HepG2 (cell line): ENCODE results near the gene ZNF507. TPM values are rescaled to one million over a fixed set of nuclear protein-coding genes. Genes with fewer than 3 reads are reported as not detected.
A peak's percentile ranks its signal among the peaks of the same experiment; 100 is the strongest.

Source experiments
- GPN1 ChIP-seq: sonication (generic); formaldehyde crosslinking; IDR thresholded peaks from 2 replicates; pipeline ENCODE4 v1.5.1; 2020; ENCODE audit warnings: missing genetic modification reagents, borderline replicate concordance
- GRHL1 ChIP-seq: sonication (generic); formaldehyde crosslinking; conservative IDR thresholded peaks from 2 replicates; pipeline ENCODE4 v1.8.0; 2022; ENCODE audit warnings: missing genetic modification reagents
- HIC2 ChIP-seq: sonication (generic); formaldehyde crosslinking; IDR thresholded peaks from 2 replicates; pipeline ENCODE4 v1.9.0; 2022; ENCODE audit warnings: low read depth, missing genetic modification reagents
- HIVEP1 ChIP-seq: sonication (generic); formaldehyde crosslinking; IDR thresholded peaks from 2 replicates; pipeline ENCODE4 v1.4.0; 2020; ENCODE audit warnings: mild to moderate bottlenecking, missing genetic modification reagents
- MYC ChIP-seq: sonication (generic); formaldehyde crosslinking; IDR thresholded peaks from 2 replicates; pipeline ENCODE4 v1.9.0; 2021; ENCODE audit warnings: missing genetic modification reagents, borderline replicate concordance
- NFE2 ChIP-seq: sonication (generic); formaldehyde crosslinking; IDR thresholded peaks from 2 replicates; pipeline ENCODE4 v1.4.0; 2020; ENCODE audit warnings: missing genetic modification reagents
- NR2F1 ChIP-seq, 2 experiments: fragments of 450-650 bp in 1 of 2; formaldehyde crosslinking in 1 of 2; IDR thresholded peaks; 2 replicates each; pipeline versions ENCODE4 v1.5.0 to v1.6.1; 2016 to 2020; ENCODE audit warnings: mild to moderate bottlenecking in 1 of 2, missing compliant biosample characterization in 1 of 2, missing genetic modification reagents in 1 of 2, moderate library complexity in 1 of 2
- RAD21 ChIP-seq: fragments of 450-650 bp; formaldehyde crosslinking; IDR thresholded peaks from 2 replicates; pipeline ENCODE4 v1.5.0; 2020; ENCODE audit warnings: mild to moderate bottlenecking
- ZBTB33 ChIP-seq: sonication (generic); formaldehyde crosslinking; IDR thresholded peaks from 2 replicates; pipeline ENCODE4 v1.4.0; 2020; ENCODE audit warnings: missing genetic modification reagents
- ZKSCAN5 ChIP-seq: sonication (generic); formaldehyde crosslinking; IDR thresholded peaks from 2 replicates; pipeline ENCODE4 v1.5.1; 2020; ENCODE audit warnings: mild to moderate bottlenecking, missing genetic modification reagents
- ZNF124 ChIP-seq: sonication (generic); formaldehyde crosslinking; IDR thresholded peaks from 2 replicates; pipeline ENCODE4 v1.4.0; 2020; ENCODE audit warnings: missing genetic modification reagents
- ZNF503 ChIP-seq: sonication (generic); formaldehyde crosslinking; IDR thresholded peaks from 2 replicates; pipeline ENCODE4 v1.4.0; 2020; ENCODE audit warnings: missing genetic modification reagents
- ZNF572 ChIP-seq: sonication (generic); formaldehyde crosslinking; IDR thresholded peaks from 2 replicates; pipeline ENCODE4 v1.5.1; 2020; ENCODE audit warnings: mild to moderate bottlenecking, missing genetic modification reagents
- ZNF772 ChIP-seq: sonication (generic); formaldehyde crosslinking; IDR thresholded peaks from 2 replicates; pipeline ENCODE4 v1.5.0; 2020; ENCODE audit warnings: mild to moderate bottlenecking, missing genetic modification reagents
- polyA plus RNA-seq, 8 experiments: library from polyadenylated mRNA; depleted of rRNA in 3 of 8; stranded (reverse) in 7 of 8; unstranded in 1 of 8; fragments of >200 nt; fragmentation: Illumina TruSeq in 4 of 8; extraction: Trizol in 4 of 8; gene quantifications; 2 replicates each; pipeline versions ENCODE4 v1.2.1 to v1.2.3, GENCODE V29; 2011 to 2016; ENCODE audit warnings: low read depth in 4 of 8, missing spikeins in 1 of 8, mixed read lengths in 1 of 8; ENCODE audit not compliant: insufficient read depth in 1 of 8
- total RNA-seq, 5 experiments: library from RNA; depleted of rRNA; stranded (reverse); fragments of >200 nt; fragmentation: Illumina TruSeq; extraction: Trizol; gene quantifications; 2 replicates each; pipeline ENCODE4 v1.2.3, GENCODE V29; 2016; ENCODE audit warnings: low read depth in 1 of 5

ZNF507 gene
- total and polyA plus RNA-seq, 2 of the 13 experiments (the other 11 are each of a cell fraction or from before 2014, with no cell fraction given) = 7.3 to 10.9 TPM

- TF ChIP-seq GRHL1 (CRISPR knock-in tag) (no peak), ZNF503 (CRISPR knock-in tag) (no peak), ZNF772 (CRISPR knock-in tag) (no peak), ZBTB33 (CRISPR knock-in tag) (peak; percentile 65), RAD21 (CRISPR knock-in tag) (peak; percentile 56; the same call in 1 of the 2 replicates), HIC2 (CRISPR knock-in tag) (no peak), MYC (CRISPR knock-in tag) (no peak), NR2F1 (CRISPR knock-in tag; IDR thresholded peaks at IDR 0.05) (no peak), GPN1 (CRISPR knock-in tag) (no peak), HIVEP1 (CRISPR knock-in tag) (no peak), NFE2 (no peak), ZNF572 (CRISPR knock-in tag) (peak; percentile 74; the same call in 1 of the 2 replicates), ZKSCAN5 (CRISPR knock-in tag) (no peak), ZNF124 (CRISPR knock-in tag) (no peak)
These were observed 5.2 kb upstream of the ZNF507 start (continued) for GRCh38 chr19:32339988-32340874.
